Glutamatergic neuron (in vitro differentiated cells): Measurements from ENCODE around the gene CD151. TPM values are rescaled to one million over a fixed set of nuclear protein-coding genes. Genes with fewer than 3 reads are reported as not detected.

Experiments used
- DNase-seq: peaks from one replicate; pipeline ENCODE4 v3.0.0; 2022
- H3K27ac Mint-ChIP-seq: one replicate; pipeline ENCODE4 v1.8.0; 2020; ENCODE audit warnings: mild to moderate bottlenecking, mixed read lengths, inconsistent platforms; ENCODE audit not compliant: unreplicated experiment
- H3K27me3 Mint-ChIP-seq: one replicate; pipeline ENCODE4 v1.8.0; 2020; ENCODE audit warnings: mild to moderate bottlenecking, moderate library complexity, mixed read lengths, inconsistent platforms; ENCODE audit not compliant: unreplicated experiment
- H3K36me3 Mint-ChIP-seq: one replicate; pipeline ENCODE4 v1.8.0; 2020; ENCODE audit warnings: mild to moderate bottlenecking, mixed read lengths, inconsistent platforms; ENCODE audit not compliant: unreplicated experiment
- H3K4me1 Mint-ChIP-seq: one replicate; pipeline ENCODE4 v1.8.0; 2020; ENCODE audit warnings: mild to moderate bottlenecking, low read depth, mixed read lengths, inconsistent platforms; ENCODE audit not compliant: unreplicated experiment
- H3K4me3 Mint-ChIP-seq: one replicate; pipeline ENCODE4 v1.8.0; 2020; ENCODE audit warnings: mild to moderate bottlenecking, mixed read lengths, inconsistent platforms; ENCODE audit not compliant: unreplicated experiment
- H3K9me3 Mint-ChIP-seq: one replicate; pipeline ENCODE4 v1.8.0; 2020; ENCODE audit warnings: mild to moderate bottlenecking, moderate library complexity, mixed read lengths, inconsistent platforms; ENCODE audit not compliant: unreplicated experiment
- CTCF ChIP-seq: fragments of 200-600 bp; sonication (generic); IDR thresholded peaks from one replicate; pipeline ENCODE4 v1.5.0; 2021; ENCODE audit not compliant: partially characterized antibody, unreplicated experiment
- total RNA-seq: library from RNA; stranded (reverse); fragmentation: NEBNext Ultra II Directional; extraction: Animal tissue kit (Norgen Biotek cat#: 25700); gene quantifications from one replicate; pipeline ENCODE4 v1.2.1, GENCODE V29; 2021; ENCODE audit not compliant: unreplicated experiment

CD151 gene
- total RNA-seq, 1 donor from 2014 or later: 346 TPM

- H3K27ac Mint-ChIP-seq: no peak overlapping the region
- TF ChIP-seq CTCF: no peak
- peak; percentile 32 for DNase-seq
- peaks cover 10% of the 10 kb centered on the region for H3K4me1 Mint-ChIP-seq
- H3K9me3 Mint-ChIP-seq: peaks cover 10% of the 10 kb centered on the region
- peak overlapping the region; percentile 46 for H3K4me3 Mint-ChIP-seq
- peaks cover 7% of the 10 kb centered on the region for H3K27me3 Mint-ChIP-seq
- H3K36me3 Mint-ChIP-seq: no peaks in the 10 kb centered on the region
Measured at GRCh38 chr11:794766-795633, 37.8 kb upstream of the CD151 start.

- peaks cover 8% of the 10 kb centered on the region for H3K4me1 Mint-ChIP-seq
- peaks cover 7% of the 10 kb centered on the region for H3K27me3 Mint-ChIP-seq
- DNase-seq: peak; percentile 78
- H3K4me3 Mint-ChIP-seq: peak overlapping the region; percentile 88
- no peak for TF ChIP-seq CTCF
- peaks cover 7% of the 10 kb centered on the region for H3K9me3 Mint-ChIP-seq
- H3K36me3 Mint-ChIP-seq: no peaks in the 10 kb centered on the region
- peak overlapping the region; percentile 96 for H3K27ac Mint-ChIP-seq
Measured at GRCh38 chr11:795634-796564, 36.9 kb upstream of the CD151 start.

- Mint-ChIP-seq H3K36me3 (no peaks in the 10 kb centered on the region), H3K4me1 (peaks cover 8% of the 10 kb centered on the region), H3K27ac (peak overlapping the region; percentile 96), H3K4me3 (peak overlapping the region; percentile 88), H3K9me3 (peaks cover 5% of the 10 kb centered on the region), H3K27me3 (peaks cover 7% of the 10 kb centered on the region)
- TF ChIP-seq CTCF: no peak
- no peak for DNase-seq
Measured at GRCh38 chr11:796565-797295, 36.0 kb upstream of the CD151 start.

GRCh38 chr11:797296-798092 lies 35.3 kb upstream of the CD151 start:
- Mint-ChIP-seq H3K27ac (peak overlapping the region; percentile 96), H3K36me3 (no peaks in the 10 kb centered on the region), H3K4me3 (peak overlapping the region; percentile 88), H3K9me3 (peaks cover 5% of the 10 kb centered on the region), H3K27me3 (peaks cover 7% of the 10 kb centered on the region), H3K4me1 (peaks cover 8% of the 10 kb centered on the region)
- peak; percentile 84 for DNase-seq
- TF ChIP-seq CTCF: no peak
